GM21619 (cell line): ENCODE results near the gene CHST3.
"Not testable (repeated sequence)": the region's sequence is repeated elsewhere in the genome, so short reads cannot be mapped to it uniquely, and the experiment has no call there.

Source experiments
- ATAC-seq: cut with Tn5 transposase; IDR thresholded peaks from one replicate; pipeline ENCODE4 v1.9.1; 2021; ENCODE audit not compliant: unreplicated experiment

The CHST3 gene, protein sequence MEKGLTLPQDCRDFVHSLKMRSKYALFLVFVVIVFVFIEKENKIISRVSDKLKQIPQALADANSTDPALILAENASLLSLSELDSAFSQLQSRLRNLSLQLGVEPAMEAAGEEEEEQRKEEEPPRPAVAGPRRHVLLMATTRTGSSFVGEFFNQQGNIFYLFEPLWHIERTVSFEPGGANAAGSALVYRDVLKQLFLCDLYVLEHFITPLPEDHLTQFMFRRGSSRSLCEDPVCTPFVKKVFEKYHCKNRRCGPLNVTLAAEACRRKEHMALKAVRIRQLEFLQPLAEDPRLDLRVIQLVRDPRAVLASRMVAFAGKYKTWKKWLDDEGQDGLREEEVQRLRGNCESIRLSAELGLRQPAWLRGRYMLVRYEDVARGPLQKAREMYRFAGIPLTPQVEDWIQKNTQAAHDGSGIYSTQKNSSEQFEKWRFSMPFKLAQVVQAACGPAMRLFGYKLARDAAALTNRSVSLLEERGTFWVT

DNA sequence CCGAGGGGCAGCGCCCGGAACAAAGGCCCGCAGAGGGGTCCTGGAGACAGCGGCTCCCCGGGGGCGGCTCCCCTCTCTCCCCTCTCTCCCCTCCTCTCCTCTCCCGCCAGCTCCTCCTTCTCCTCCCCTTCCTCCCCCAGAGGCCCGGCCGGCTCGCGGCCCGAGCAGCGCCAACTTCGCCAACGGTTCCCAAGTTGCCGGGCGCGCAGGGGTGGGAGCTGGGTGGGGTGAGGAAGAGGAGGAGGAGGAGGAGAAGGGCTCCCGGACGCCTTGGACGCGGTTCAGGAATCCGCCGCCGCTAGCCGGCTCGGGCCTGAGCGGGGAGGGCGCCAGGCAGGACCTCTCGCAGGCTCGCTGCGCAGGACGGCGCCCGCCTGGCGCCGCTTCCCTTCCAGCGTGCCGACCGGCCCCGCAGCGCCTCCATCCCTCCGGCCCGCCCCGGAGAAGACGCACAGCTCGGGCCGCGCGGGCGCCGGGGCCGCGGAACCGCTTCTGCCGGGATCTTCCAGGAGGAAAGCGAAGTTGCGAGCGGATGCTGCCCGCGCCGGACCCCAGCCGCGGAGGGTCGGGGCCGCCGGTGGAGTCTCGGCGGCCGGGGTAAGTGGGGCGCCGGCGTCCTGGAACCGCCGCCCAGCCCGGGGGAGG, at the start of gene CHST3:
Gene CHST3, plus strand, starts transcription at position 298 of the 645 bp plus-strand sequence. CDS start 41,448 bp downstream, outside the sequence.
- no peak for ATAC-seq

DNA sequence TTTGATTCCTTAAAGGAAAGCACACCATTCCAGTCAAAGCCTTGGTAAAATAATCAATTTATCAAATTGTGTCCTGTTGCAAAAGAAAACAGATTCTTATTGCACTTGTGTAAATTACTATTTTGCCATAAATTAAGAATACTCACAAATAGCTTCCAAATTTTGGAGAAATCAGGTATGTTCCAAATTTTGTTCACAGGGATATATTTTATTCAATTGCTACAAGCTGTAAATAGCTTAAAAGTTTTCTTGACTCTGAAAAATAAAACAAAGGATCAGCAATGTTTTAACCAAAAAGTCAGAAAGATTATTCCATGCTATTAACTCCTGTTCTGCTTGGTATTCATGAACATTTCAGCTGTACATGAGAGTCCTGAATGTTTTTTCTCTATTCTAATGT, 47.4 kb upstream of the CHST3 start:
- ATAC-seq, result no peak

DNA sequence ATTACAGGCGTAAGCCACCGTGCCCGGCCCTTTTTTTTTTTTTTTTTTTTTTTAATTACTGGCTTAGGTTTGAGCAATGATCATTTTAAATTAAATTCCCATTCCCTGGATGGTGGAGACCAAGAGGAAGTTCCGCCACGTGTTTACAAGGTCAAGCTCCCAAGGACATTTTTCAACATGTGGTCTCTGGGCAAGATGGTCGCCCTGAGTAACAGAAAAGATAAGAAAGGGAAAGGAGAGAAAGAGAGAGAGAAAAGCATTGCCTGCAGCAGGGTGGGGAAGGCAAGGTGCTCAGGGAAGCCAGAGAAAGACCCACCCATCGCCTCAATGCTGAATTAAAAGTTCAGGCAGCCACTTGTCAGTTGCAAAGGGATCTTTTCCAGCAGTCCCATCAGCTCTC, 45.2 kb upstream of the CHST3 start:
- no peak for ATAC-seq

DNA sequence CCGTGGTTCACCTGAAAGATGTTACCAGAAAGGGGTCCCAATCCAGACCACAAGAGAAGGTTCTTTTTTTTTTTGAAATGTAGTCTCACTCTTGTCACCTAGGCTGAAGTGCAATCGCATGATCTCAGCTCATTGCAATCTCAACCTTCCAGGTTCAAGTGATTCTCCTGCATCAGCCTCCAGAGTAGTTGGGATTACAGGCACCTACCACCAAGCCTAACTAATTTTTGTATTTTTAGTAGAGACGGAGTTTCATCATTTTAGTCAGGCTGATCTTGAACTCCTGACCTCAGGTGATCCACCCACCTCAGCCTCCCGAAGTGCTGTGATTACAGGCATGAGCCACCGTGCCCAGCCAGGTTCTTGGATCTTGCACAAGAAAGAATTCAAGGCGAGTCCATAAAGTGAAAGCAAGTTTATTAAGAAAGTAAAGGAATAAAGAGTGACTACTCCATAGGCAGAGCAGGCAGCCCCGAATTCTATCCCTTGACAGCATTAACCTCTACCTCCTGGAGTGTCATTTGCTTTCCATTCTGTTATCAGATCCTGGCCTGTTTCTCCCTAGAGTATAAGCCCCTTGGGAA, 44.1 kb upstream of the CHST3 start:
- ATAC-seq, result not testable (repeated sequence)

DNA sequence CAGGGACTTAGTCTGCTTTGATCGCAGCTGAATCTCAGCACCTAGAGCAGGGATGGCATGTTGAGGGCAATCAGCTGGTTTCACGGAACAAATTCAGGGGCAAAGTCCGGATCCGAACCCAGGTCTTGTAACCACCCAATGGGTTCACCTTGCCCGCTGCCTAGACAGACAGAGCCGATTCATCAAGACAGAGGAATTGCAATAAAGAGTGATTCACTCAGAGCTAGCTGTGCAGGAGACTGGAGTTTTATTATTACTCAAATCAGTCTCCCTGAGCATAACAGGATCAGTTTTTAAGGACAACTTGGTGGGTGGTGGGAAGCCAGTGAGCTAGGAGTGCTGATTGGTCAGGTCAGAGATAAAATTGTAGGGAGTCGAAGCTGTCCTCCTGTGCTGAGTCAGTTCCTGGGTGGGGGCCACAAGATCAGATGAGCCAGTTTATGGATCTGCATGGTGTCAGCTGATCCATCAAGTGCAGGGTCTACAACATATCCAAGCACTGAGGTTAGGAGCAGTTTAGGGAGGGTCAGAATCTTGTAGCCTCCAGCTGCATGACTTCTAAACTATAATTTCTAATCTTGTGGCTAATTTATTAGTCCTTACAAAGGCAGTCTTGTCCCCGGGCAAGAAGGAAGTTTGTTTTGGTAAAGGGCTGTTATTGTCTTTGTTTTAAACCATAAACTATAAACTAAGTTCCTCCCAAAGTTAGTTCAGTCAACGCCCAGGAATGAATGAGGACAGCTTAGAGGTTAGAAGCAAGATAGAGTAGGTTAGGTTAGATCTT, 43.5 kb upstream of the CHST3 start:
- no peak for ATAC-seq

DNA sequence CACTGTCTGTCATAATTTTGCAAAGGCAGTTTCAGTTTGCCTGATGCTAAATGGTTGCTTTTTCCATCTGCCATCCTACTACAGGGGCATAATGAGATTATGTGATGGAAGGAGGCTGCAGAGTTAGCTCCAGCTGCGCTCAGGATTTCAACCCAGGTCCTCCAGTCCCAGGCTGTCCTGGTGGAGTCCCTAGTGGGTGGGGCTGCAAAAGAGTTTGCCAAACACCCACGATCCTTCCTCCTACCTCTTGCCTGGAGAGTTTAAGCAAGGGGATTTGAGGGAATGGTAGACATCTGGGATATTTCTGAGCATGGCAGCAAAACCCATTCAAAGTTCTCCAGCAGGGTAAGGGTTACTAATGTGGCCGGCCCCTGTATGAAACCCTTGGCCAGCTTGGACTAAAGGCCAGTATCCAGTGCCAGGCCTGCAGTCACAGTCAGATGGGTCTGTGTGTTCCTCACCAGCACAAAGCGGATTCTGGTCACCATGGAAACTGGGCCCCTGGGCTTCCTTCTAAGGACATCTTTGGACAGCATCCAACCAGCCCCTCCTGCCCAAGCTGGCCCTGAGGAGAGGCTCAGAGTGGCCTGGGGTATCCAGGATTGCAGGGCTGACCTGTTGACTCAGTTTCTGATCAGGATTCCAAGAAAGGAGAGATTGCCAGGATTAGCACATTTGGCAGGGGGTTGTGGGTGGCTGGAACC, 42.7 kb upstream of the CHST3 start:
- ATAC-seq, result no peak

DNA sequence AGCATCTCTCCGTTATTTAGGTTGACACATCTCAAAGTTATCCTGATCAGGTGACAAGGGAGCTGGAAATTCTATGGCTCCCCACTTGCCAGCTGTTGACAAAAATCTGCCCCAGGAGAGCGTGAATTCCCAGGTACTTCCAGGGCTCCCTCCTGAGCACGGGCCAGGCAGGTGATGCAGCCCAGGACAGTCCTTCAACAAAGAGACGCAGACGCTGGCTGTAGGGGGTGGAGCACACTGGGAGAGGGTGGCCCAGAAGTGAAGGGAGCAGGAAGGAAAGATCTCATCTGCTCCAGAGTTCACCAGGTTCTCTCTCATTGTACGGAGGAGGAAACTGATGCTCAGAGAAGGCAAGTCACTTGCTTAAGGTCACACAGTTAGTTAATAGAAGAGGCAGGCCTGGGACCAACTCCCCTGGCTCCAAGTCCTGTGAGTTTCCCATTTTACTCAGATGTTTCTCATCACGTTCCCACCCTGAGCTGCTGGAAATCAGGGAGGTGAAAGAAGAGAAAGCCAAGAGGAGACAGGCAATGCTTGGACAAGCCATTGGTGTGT, 41.0 kb upstream of the CHST3 start:
- ATAC-seq, result no peak

DNA sequence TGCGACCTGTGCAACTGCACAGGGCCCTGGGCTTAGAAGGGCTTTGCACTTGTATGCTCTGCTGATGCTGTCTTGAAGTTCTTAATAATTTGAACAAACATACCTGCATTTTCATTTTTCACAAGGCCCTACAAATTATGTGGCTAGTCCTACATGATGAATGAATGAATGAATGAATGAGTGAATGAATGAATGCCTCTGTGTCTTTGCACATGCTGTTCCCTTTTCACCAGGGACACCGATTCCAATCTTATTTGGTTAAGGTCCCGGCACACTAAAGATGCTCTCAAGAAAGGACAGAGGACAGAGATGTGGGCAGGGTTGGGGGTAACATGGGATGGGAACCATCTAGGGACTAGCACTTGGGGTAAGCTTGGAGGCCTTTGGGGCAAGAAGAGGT, 39.4 kb upstream of the CHST3 start:
- ATAC-seq, result no peak

DNA sequence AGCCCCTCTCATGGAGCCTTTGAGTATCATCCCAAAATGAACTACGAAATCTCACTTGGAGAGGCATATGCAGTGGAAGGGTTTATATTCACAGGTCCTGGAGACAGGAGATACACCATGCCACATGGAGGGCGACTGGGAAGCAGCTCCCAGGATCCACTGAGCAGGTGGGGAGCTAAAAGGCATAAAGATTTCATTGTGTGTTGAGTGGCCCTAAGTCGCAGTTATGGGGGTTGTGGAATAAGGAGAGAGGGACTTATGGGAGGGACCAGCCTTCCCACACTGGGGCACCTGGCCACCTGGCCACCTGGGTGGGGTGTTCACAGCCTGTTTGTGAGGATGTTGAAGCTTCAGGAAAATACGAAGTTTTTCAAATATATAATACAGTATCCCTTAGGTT, 37.0 kb upstream of the CHST3 start:
- ATAC-seq, result no peak

DNA sequence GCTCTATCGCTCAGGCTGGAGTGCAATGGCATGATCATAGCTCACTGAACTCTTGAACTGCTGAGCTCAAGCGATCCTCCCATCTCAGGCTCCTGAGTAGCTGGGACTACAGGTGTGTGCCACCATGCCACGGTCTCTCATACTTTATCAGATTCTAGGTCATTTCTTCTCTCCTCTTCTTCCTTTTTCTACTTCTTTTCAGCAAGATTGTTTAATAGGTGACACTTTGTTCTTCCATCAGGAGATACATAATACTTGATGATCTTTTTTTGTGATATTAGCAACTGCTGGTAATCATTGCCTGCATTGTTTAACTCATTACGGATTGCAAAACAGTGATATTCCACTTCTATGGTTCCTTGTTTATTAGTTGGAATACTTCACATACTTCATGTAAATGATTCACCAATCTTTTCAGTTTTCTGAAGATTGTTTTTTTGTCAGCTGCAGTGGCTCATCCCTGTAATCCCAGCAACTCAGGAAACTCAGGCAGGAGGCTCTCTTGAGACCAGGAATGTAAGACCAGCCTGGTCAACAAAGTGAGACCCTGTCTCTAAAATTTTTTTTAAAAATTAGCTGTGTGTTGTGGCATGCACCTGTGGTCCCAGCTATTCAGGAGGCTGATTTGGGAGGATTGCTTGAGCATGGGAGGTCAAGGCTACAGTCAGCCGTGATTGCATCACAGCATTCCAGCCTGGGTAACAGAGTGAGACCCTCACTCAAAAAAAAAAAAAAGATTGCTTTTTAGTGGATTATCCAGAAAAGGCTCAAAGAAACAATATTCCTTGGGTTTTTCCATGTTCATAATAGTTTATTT, 36.2 kb upstream of the CHST3 start:
- ATAC-seq, result no peak

DNA sequence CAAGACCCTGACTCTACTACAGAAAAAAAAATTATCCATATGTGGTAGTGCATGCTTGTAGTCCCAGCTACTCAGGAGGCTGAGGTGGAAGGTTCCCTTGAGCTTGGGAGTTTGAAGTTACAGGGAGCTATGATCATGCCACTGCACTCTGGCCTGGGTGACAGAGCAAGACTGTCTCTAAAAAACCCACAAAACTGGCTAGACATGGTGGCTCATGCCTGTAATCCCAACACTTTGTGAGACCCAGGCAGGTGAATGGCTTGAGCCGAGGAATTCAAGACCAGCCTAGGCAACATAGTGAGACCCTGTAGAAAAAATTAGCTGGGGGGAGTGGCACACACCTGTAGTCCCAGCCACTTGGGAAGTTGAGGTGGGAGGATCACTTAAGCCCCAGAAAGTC, 32.9 kb upstream of the CHST3 start:
- no peak for ATAC-seq

DNA sequence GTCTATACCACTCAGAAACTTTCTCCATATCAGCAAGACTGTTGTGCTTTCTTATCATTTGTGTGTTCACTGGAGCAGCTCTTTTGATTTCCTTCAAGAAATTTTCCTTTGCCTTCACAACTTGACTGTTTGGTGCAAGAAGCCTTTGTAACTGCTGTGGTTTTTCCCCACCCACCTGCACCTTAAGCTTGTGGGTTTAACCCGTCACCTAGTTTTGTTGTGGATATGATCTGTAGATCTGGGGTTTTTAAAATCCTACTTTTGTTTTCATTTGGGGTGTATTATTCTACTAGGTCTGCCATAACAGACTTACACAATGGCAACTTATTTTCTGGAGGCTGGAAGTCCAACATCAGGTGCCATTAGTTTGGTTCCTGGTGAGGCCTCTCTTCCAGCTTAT, 30.5 kb upstream of the CHST3 start:
- ATAC-seq, result no peak

DNA sequence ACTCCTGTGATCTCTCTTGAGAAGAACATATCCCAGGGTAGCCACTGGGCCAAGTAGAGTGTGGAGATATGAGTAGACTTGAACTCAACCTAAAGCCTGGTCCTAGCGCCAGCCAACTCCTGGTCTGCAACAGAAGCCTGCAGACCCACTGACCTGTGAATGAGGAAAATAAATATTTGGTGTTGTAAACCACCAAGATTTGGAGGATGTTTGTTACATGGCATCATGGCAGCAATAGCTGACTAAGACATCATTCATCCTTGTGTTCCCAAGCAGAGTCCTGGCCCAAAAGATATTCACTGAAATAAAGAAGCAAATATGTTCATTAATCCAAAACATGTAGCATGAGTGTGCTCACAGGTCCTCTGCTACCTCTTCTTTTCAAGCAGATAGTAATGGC, 26.0 kb upstream of the CHST3 start:
- ATAC-seq, result no peak

DNA sequence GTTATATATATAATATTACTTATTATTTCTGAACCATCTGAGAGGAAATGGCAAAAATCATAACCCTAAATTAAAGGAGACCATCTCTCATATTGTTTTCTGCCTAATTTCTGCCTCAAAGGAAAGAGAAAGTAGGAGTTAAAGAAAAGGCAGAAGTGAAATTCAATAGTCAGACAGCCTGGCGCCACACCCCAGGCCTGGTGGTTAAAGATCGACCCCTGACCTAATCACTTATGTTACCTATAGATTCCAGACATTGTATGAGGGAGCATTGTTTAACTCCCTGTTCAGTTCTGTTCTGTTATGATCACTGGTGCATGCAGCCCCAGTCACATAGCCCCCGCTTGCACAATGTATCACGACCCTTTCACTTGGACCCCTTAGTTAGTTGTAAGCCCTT, 24.9 kb upstream of the CHST3 start:
- no peak for ATAC-seq

DNA sequence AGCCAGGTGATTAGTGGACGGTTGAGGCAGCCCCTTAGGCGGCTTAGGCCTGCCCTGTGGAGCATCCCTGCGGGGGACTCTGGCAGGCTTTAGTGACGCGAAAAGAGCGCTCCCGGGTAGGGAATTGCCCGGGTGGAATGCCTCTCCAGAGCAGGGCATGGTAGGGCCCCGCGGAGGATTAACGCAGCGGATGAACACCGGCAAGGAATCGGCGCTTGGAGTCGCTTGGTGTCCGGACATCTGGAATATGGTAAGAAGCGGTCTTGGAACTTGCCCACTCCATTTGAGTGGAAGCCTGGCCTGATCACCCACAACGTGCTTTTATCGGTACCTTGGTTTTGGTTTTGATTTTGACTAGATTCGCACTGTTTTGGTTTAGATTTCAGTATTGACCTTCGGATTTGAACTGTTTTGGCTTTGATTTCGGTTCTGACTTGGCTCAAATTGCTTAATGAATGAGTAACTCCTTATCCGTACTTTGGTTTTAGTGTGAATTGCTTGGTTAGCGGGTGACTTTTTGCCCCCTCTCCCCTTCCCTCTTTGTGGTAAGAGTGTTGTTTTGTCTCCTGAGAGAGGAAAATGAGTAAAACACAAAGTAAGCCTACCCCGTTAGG, 24.2 kb upstream of the CHST3 start:
- ATAC-seq, result no peak

DNA sequence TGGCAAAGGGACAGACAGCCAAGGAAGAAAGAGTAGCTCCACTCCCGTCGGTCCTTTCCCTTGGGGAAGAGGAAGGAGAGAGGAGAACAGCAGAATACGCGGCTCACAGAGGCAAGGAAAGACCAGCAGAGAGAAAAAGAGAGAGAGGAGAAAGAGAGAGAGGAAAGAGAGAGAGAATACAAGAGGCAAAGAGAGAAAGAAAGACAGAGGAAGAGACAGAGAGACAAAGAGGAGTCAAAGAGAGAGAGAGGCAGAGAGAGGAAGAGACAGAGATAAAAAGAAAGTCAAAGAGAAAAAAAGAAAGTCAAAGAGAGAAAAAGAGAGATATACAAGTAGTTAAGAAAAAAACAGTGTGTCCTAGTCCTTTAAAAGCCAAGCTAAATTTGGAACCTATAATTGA, 23.4 kb upstream of the CHST3 start:
- no peak for ATAC-seq

DNA sequence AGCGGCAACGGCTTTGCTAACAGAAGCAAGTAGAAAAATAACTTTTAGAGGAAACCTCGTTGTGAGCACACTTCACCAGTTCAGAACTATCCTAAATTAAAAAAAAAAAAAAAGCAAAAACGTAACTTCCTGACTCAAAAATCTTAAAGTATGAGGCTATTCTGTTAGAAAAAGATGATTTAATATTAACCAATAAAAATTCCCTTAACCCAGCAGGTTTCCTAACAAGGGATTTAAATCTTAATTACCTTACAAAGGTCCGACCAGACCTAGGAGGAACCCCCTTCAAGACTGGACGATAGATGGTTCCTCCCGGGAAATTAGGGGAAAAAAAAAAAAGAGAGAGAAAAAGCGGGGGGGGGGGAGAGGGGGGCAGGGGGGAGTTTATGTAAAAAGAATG, 22.9 kb upstream of the CHST3 start:
- ATAC-seq, result no peak

DNA sequence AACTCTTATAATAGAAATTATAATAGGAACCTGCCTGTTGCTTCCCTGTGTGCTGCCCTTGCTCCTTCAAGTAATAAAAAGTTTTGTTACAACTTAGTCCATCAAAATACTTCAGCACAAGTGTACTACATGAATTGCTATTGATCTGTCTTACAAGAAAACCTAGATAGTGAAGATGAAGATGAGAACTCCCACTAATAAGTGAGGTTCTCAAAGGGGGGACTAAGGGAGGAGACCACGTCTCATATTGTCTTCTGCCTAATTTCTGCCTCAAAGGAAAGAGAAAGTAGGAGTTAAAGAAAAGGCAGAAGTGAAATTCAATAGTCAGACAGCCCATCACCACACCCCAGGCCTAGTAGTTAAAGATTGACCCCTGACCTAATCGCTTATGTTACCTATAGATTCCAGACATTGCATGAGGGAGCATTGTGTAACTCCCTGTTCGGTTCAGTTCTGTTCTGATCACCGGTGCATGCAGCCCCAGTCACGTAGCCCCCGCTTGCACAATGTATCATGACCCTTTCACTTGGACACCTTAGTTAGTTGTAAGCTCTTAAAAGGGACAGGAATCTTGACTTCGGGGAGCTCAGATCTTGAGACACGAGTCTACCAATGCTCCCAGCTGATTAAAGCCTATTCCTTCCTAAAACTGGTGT, 18.2 kb upstream of the CHST3 start:
- no peak for ATAC-seq

DNA sequence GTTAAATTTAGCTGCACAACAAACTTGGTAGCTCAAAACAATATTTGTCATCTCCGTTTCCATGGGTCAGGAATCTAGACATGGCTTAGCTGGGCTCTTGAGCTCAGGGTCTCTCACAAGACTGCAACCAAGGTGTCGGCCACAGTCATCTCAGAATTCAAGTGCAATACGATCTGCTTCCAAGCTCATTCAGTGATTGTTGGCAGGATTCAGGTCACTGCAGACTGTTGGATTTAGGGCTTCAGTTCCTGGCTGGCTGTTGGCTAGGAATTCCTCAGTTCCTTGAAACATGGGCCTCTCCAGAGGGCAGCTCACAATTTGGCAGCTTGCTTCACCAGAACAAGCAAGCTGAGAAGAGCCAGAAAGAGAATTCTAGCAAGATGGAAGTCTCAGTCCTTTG, 17.5 kb upstream of the CHST3 start:
- ATAC-seq, result no peak
